ENCODE measurements around the gene SELENOM.
"Not testable (repeated sequence)": the region's sequence is repeated elsewhere in the genome, so short reads cannot be mapped to it uniquely, and the experiment has no call there.

The SELENOM gene

GRCh38 chr22:31089160-31090100, 17.9 kb downstream of the SELENOM start:
- DNase-seq: peak; percentile 59

GRCh38 chr22:31088233-31088986, 19.0 kb downstream of the SELENOM start:
- no peak for DNase-seq

- no peak for DNase-seq
Measured at GRCh38 chr22:31087744-31088215, 19.6 kb downstream of the SELENOM start.

- no peak for DNase-seq
Measured at GRCh38 chr22:31086703-31087330, 20.6 kb downstream of the SELENOM start.

GRCh38 chr22:31085928-31086327, 21.4 kb downstream of the SELENOM start:
- no peak for DNase-seq

GRCh38 chr22:31085493-31085824, 21.9 kb downstream of the SELENOM start:
- no peak for DNase-seq

- DNase-seq: peak; percentile 89
Measured at GRCh38 chr22:31084811-31085492, 22.4 kb downstream of the SELENOM start.

GRCh38 chr22:31083923-31084810, 23.2 kb downstream of the SELENOM start:
- peak; percentile 26 for DNase-seq

GRCh38 chr22:31083377-31083768, 24.0 kb downstream of the SELENOM start:
- no peak for DNase-seq

GRCh38 chr22:31082606-31083376, 24.6 kb downstream of the SELENOM start:
- peak; percentile 69 for DNase-seq

GRCh38 chr22:31081963-31082605, 25.3 kb downstream of the SELENOM start:
- DNase-seq: no peak

- peak; percentile 94 for DNase-seq
Measured at GRCh38 chr22:31080848-31081649, 26.3 kb downstream of the SELENOM start, which contains the start of gene SMTN. TSS of gene SMTN (plus strand) at chr22:31081318. CDS start at chr22:31083259, 1,941 bp downstream.

- no peak for DNase-seq
Measured at GRCh38 chr22:31080164-31080847, 27.1 kb downstream of the SELENOM start.

GRCh38 chr22:31079095-31079642, 28.2 kb downstream of the SELENOM start:
- DNase-seq: no peak

GRCh38 chr22:31078389-31078788, 29.0 kb downstream of the SELENOM start:
- not testable (repeated sequence) for DNase-seq

GRCh38 chr22:31077681-31078080, 29.7 kb downstream of the SELENOM start:
- no peak for DNase-seq

- DNase-seq: no peak
Measured at GRCh38 chr22:31075961-31076360, 31.4 kb downstream of the SELENOM start.

- not testable (repeated sequence) for DNase-seq
Measured at GRCh38 chr22:31073545-31074145, 33.7 kb downstream of the SELENOM start.
